ENCODE measurements around the gene ARVCF. TPM values are rescaled to one million over a fixed set of nuclear protein-coding genes. Genes with fewer than 3 reads are reported as not detected.

The ARVCF gene
- total and polyA plus RNA-seq, 9 of the 15 experiments (the other 6 are each of a cell fraction or from before 2014, with no cell fraction given): 0.03 to 97.4 (median 15.6) TPM

GRCh38 chr22:19930551-19931486 lies 85.8 kb downstream of the ARVCF start (continued):
- TF ChIP-seq FOXM1 (IDR thresholded peaks at IDR 0.05; ENCODE audit: low read depth) (no peak), FOXM1 (CRISPR knock-in tag; IDR thresholded peaks at IDR 0.05; ENCODE audit: low read depth) (peak; percentile 72; the same call in 1 of the 2 replicates), ZNF740 (CRISPR knock-in tag; IDR thresholded peaks at IDR 0.05) (0 out of 2 replicates have a peak, but pooled peaks have one; percentile 14), ZNF740 (tag; IDR thresholded peaks at IDR 0.05) (no peak), ARID4B (CRISPR knock-in tag; IDR thresholded peaks at IDR 0.05) (no peak), CBFB (CRISPR knock-in tag; IDR thresholded peaks at IDR 0.05) (peak; percentile 53; the same call in 1 of the 2 replicates), SETDB1 (IDR thresholded peaks at IDR 0.05; ENCODE audit: low read length) (peak; percentile 20), THRB (CRISPR knock-in tag; conservative IDR thresholded peaks at IDR 0.05) (no peak), POLR2G (IDR thresholded peaks at IDR 0.05; ENCODE audit: low read depth, low read length) (peak; percentile 61), STAG1 (CRISPR knock-in tag; IDR thresholded peaks at IDR 0.05; ENCODE audit: borderline replicate concordance) (peak; percentile 30; the same call in 1 of the 2 replicates), EP300 (IDR thresholded peaks at IDR 0.05; ENCODE audit: low read length) (no peak), ZNF639 (CRISPR knock-in tag; conservative IDR thresholded peaks at IDR 0.05 in 1 of 2, IDR thresholded peaks at IDR 0.05 in 1 of 2) (no peak), KLF1 (tag; IDR thresholded peaks at IDR 0.05) (0 out of 2 replicates have a peak, but pooled peaks have one; percentile 41)

Measured in K562 (cell line).